Measurements from ENCODE around the gene AQP3.

AQP3 gene

GRCh38 chr9:33475357-33475756 is 28.0 kb upstream of the AQP3 start:
- CTCF ChIA-PET = interaction anchor here (1.3 to 10.0 kb wide), 4 partner anchors 11 to 72 kb away, joined by 5 to 98 read pairs (median 6); no protein-coding TSS in a partner anchor
- POLR2A ChIA-PET = no interaction called here

GRCh38 chr9:33473643-33474352 is 26.4 kb upstream of the AQP3 start, which contains the start of gene NOL6:
Gene NOL6, minus strand, starts transcription at chr9:33473924. Its CDS starts 82 bp downstream, at chr9:33473842.
- peak; percentile 98 for DNase-seq (ENCODE audit: extremely low spot score)
- TF ChIP-seq CTCF (IDR thresholded peaks at IDR 0.05; ENCODE audit: control extremely low read depth, extremely low read depth, low read depth, missing control alignments) = no peak
- POLR2A ChIA-PET = interaction anchor here (0.6 to 2.0 kb wide), 9 partner anchors 10 to 184 kb away, joined by 3 to 17 read pairs (median 4); partner anchors contain the start of genes ANKRD18B, AQP3 and NFX1
- CTCF ChIA-PET = interaction anchor here (0.8 to 10.0 kb wide), 13 partner anchors 10 to 187 kb away, joined by 3 to 98 read pairs (median 6); no protein-coding TSS in a partner anchor

More at GRCh38 chr9:33475357-33475756, 28.0 kb upstream of the AQP3 start:
- no peak for DNase-seq (ENCODE audit: extremely low spot score)
- TF ChIP-seq CTCF (IDR thresholded peaks at IDR 0.05; ENCODE audit: control extremely low read depth, extremely low read depth, low read depth, missing control alignments) = no peak

GRCh38 chr9:33472881-33473615 is 25.7 kb upstream of the AQP3 start:
- POLR2A ChIA-PET = interaction anchor here (0.6 to 2.0 kb wide), 8 partner anchors 9 to 183 kb away, joined by 3 to 17 read pairs (median 4); partner anchors contain the start of genes AQP3 and NFX1
- DNase-seq (ENCODE audit: extremely low spot score) = peak; percentile 3
- CTCF ChIA-PET = interaction anchor here (0.9 to 10.0 kb wide), 10 partner anchors 9 to 186 kb away, joined by 3 to 98 read pairs (median 6); no protein-coding TSS in a partner anchor
- no peak for TF ChIP-seq CTCF (IDR thresholded peaks at IDR 0.05; ENCODE audit: control extremely low read depth, extremely low read depth, low read depth, missing control alignments)

- DNase-seq (ENCODE audit: extremely low spot score) = no peak
- TF ChIP-seq CTCF (IDR thresholded peaks at IDR 0.05; ENCODE audit: control extremely low read depth, extremely low read depth, low read depth, missing control alignments) = no peak
- POLR2A ChIA-PET = interaction anchor here (0.7 to 1.1 kb wide), 2 partner anchors 18 to 169 kb away, joined by 3 read pairs; no protein-coding TSS in a partner anchor
- CTCF ChIA-PET = interaction anchor here (1.2 to 10.0 kb wide), 7 partner anchors 8 to 185 kb away, joined by 4 to 98 read pairs (median 10); no protein-coding TSS in a partner anchor
These were observed 24.9 kb upstream of the AQP3 start for GRCh38 chr9:33472171-33472880.

GRCh38 chr9:33471361-33471760 is 24.0 kb upstream of the AQP3 start:
- no peak for DNase-seq (ENCODE audit: extremely low spot score)
- no peak for TF ChIP-seq CTCF (IDR thresholded peaks at IDR 0.05; ENCODE audit: control extremely low read depth, extremely low read depth, low read depth, missing control alignments)
- CTCF ChIA-PET = interaction anchor here (1.2 to 5.0 kb wide), 3 partner anchors 18 to 56 kb away, joined by 4 to 37 read pairs (median 7); no protein-coding TSS in a partner anchor
- POLR2A ChIA-PET = no interaction called here

Measured in GM10248 (cell line).